Naive thymus-derived CD8-positive, alpha-beta T cell (primary cell): ENCODE data around the gene KREMEN1. TPM values are rescaled to one million over a fixed set of nuclear protein-coding genes. Genes with fewer than 3 reads are reported as not detected.

ENCODE experiments used
- ATAC-seq, 2 donors: fragments of 150-1000 bp; cut with Tn5 transposase in 1 of 2; sonication (Bioruptor Pico), chemical (Tn5 transposase) in 1 of 2; 1 replicate in 1 of 2; 2 replicates in 1 of 2; pipeline ENCODE4 v1.10.0; 2021; ENCODE audit warnings: mild to moderate bottlenecking in 2 of 2, moderate library complexity in 2 of 2
- POLR2A ChIA-PET: fragments of 350-600 bp; sonication (Branson Sonifier 250); formaldehyde crosslinking; loops from one replicate; lab custom pipeline; 2021; ENCODE audit warnings: antibody characterized with exemption; lab: Charles Lee
- DNase-seq, 10 donors: peaks; one replicate each; pipeline versions ENCODE4 v3.0.0 to v3.0.0-alpha.2; 2020 to 2022
- H3K27ac Mint-ChIP-seq, 10 donors: one replicate each; pipeline ENCODE4 v1.8.0; 2020 to 2022; ENCODE audit warnings: mild to moderate bottlenecking in 10 of 10, mixed read lengths in 10 of 10, moderate library complexity in 4 of 10, inconsistent platforms in 1 of 10
- H3K27me3 Mint-ChIP-seq, 5 donors: one replicate each; pipeline ENCODE4 v1.8.0; 2021 to 2022; ENCODE audit warnings: mixed read lengths in 5 of 5
- H3K36me3 Mint-ChIP-seq, 3 donors: one replicate each; pipeline ENCODE4 v1.8.0; 2020 to 2022; ENCODE audit warnings: mixed read lengths in 3 of 3, mild to moderate bottlenecking in 2 of 3, inconsistent platforms in 1 of 3
- H3K4me1 Mint-ChIP-seq, 4 donors: one replicate each; pipeline ENCODE4 v1.8.0; 2021 to 2022; ENCODE audit warnings: mixed read lengths in 4 of 4
- H3K4me3 Mint-ChIP-seq, 10 donors: one replicate each; pipeline ENCODE4 v1.8.0; 2020 to 2022; ENCODE audit warnings: mild to moderate bottlenecking in 10 of 10, mixed read lengths in 10 of 10, moderate library complexity in 6 of 10, inconsistent platforms in 1 of 10
- H3K9me3 Mint-ChIP-seq, 9 donors: one replicate each; pipeline ENCODE4 v1.8.0; 2020 to 2022; ENCODE audit warnings: mixed read lengths in 9 of 9, mild to moderate bottlenecking in 3 of 9, inconsistent platforms in 1 of 9, moderate library complexity in 1 of 9
- polyA plus RNA-seq, 3 donors: library from polyadenylated mRNA; unstranded; fragments of 300-500 nt; fragmentation: Illumina TruSeq; gene quantifications; one replicate each; pipeline ENCODE4 v1.2.3, GENCODE V29; 2021
- total RNA-seq, 8 experiments: library from RNA in 2 of 8; stranded (reverse) in 2 of 8; gene quantifications; one replicate each; pipeline ENCODE4 v1.2.3 and lab custom pipeline; 2021 to 2026

KREMEN1 gene
- total and polyA plus RNA-seq, 5 experiments from 2014 or later = not detected

DNA sequence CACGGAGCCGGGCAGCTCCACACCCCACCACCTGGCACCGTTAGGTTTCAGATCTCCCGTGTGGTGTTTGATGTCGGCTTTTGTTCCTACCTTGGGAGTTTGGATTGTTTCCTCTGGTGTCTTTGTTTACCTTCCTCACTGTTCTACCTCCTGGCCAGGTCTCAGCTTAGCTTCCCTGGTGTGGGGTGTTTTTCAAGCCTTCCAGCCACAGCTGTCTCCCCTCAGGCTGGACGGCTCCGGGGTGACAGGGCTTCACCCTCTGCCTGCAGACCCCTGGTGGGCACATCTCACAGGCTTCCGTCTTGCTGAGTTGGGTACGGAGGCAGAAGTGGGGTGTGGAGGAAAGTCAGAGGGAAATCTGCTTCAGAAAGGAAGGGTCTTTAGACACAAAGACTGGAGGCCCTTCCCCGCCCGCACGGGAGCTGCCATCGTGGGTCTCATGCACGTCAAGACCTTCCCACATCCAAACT, 73.3 kb downstream of the KREMEN1 start:
- no peak for ATAC-seq
- no peak for DNase-seq
- peaks cover 0 to 1% (median 0%) of the 10 kb centered on the region in 3 donors for H3K36me3 Mint-ChIP-seq
- POLR2A ChIA-PET = no interaction called here
- peaks cover 0 to 1% (median 0%) of the 10 kb centered on the region in 5 donors for H3K27me3 Mint-ChIP-seq
- no peak overlapping the region for H3K4me3 Mint-ChIP-seq
- H3K27ac Mint-ChIP-seq = no peak overlapping the region
- no peaks in the 10 kb centered on the region for H3K9me3 Mint-ChIP-seq
- no peaks in the 10 kb centered on the region for H3K4me1 Mint-ChIP-seq

DNA sequence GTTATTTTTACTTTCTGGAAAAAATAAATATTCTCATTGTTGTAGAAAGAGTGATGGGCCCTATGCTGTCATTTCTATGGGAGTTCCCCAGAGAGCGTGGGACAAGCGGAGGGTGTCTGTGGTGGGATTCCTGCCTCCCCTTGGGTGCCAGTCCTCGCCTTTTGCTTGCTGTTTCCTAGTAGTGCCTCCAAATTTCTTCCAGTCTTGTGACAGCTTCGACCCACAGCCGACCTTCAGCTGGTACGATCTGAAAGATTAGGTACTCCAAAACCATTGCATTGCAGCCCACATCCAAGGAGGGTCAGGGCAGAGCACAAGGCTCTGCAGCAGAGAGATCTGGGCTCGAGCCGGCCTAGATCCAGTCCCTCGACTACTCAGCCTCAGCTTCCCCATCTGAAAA, 73.9 kb downstream of the KREMEN1 start:
- no peak for ATAC-seq
- H3K4me1 Mint-ChIP-seq = no peaks in the 10 kb centered on the region
- no peaks in the 10 kb centered on the region for H3K27me3 Mint-ChIP-seq
- H3K36me3 Mint-ChIP-seq = peaks cover 0 to 1% (median 0%) of the 10 kb centered on the region in 3 donors
- DNase-seq = no peak
- POLR2A ChIA-PET = no interaction called here
- H3K27ac Mint-ChIP-seq = no peak overlapping the region
- no peak overlapping the region for H3K4me3 Mint-ChIP-seq
- H3K9me3 Mint-ChIP-seq = no peaks in the 10 kb centered on the region

DNA sequence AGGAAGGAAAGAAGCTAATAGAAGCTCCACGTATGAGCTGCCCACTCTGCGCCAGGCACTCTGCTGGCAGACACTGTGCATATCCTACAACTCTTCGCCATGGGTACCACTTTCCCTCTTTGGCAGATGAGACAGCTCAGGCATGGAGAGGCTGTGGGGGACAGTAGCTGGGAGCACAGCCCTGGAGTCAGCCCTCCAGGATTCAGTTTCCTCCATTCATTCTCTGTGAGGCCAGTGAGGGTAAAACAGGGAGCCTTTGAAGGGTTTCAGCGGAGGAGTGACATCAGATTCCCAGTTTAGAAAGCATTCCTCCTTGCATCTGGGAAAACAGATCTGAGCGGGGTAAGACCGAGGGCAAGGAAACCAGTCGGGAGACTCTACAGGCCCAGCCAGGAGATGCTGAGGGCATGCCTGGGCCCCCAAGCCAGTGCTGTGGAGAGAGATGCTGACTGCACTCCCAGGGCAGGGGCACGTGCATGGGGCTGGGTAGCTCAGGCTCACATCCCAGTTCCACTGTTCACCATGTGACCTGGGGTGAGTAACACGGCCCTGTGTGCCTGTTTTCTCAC, 74.6 kb downstream of the KREMEN1 start:
- no peak overlapping the region for H3K4me3 Mint-ChIP-seq
- H3K4me1 Mint-ChIP-seq = no peaks in the 10 kb centered on the region
- H3K36me3 Mint-ChIP-seq = peaks cover 0 to 1% (median 0%) of the 10 kb centered on the region in 3 donors
- DNase-seq (no peak), ATAC-seq (no peak)
- H3K27me3 Mint-ChIP-seq = peaks cover 0 to 6% (median 2%) of the 10 kb centered on the region in 5 donors
- POLR2A ChIA-PET = no interaction called here
- no peak overlapping the region for H3K27ac Mint-ChIP-seq
- no peaks in the 10 kb centered on the region for H3K9me3 Mint-ChIP-seq

DNA sequence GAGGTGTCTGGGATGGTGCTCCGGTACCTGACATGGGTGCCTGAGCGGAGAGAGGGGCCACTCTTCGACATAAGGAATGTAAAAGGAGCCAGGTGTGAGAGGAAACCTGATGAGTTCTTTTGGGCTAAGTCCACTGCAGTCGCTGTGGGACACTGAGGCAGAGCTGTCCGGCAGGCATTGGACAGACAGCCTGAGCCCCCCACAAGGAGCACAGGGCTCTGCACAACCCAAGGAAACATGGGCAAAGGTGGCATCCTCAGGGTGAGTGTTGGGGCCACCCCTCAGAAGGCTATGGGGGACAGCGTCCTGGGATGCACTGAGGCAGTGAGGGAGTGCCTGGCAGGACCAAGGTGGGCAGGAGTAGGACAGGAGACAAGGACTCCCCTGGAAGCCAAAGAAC, 75.2 kb downstream of the KREMEN1 start:
- H3K36me3 Mint-ChIP-seq = peaks cover 0 to 1% (median 0%) of the 10 kb centered on the region in 3 donors
- no peak overlapping the region for H3K27ac Mint-ChIP-seq
- H3K9me3 Mint-ChIP-seq = no peaks in the 10 kb centered on the region
- peaks cover 3 to 12% (median 3%) of the 10 kb centered on the region in 5 donors for H3K27me3 Mint-ChIP-seq
- H3K4me1 Mint-ChIP-seq = peaks cover 0 to 3% (median 0%) of the 10 kb centered on the region in 4 donors
- no peak overlapping the region for H3K4me3 Mint-ChIP-seq
- ATAC-seq (no peak), DNase-seq (no peak)
- POLR2A ChIA-PET = no interaction called here

DNA sequence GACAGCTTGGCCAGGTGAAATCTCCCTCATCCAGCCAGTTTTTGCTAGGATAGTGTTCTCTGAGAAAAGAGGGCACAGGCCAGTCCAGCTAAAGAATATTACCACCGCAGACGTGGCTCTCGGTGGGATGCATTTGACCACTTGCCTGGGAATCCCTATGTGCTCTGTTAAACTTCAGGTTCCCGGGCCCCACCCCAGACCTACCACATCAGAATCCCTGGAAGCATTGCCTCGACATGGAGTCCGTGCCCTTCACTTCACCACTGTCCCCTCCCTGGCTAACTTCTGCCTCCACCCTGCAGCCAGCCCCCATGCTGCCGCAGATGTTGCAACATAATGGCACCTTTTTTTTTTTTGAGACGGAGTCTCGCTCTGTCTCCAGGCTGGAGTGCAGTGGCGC, 76.0 kb downstream of the KREMEN1 start:
- Mint-ChIP-seq H3K4me3 (no peak overlapping the region), H3K4me1 (peaks cover 0 to 6% (median under 1%) of the 10 kb centered on the region in 4 donors), H3K27me3 (peaks cover 5 to 17% (median 9%) of the 10 kb centered on the region in 5 donors), H3K9me3 (no peaks in the 10 kb centered on the region), H3K27ac (no peak overlapping the region), H3K36me3 (peaks cover 0 to 1% (median 0%) of the 10 kb centered on the region in 3 donors)
- ATAC-seq (no peak), DNase-seq (no peak)
- POLR2A ChIA-PET = no interaction called here

DNA sequence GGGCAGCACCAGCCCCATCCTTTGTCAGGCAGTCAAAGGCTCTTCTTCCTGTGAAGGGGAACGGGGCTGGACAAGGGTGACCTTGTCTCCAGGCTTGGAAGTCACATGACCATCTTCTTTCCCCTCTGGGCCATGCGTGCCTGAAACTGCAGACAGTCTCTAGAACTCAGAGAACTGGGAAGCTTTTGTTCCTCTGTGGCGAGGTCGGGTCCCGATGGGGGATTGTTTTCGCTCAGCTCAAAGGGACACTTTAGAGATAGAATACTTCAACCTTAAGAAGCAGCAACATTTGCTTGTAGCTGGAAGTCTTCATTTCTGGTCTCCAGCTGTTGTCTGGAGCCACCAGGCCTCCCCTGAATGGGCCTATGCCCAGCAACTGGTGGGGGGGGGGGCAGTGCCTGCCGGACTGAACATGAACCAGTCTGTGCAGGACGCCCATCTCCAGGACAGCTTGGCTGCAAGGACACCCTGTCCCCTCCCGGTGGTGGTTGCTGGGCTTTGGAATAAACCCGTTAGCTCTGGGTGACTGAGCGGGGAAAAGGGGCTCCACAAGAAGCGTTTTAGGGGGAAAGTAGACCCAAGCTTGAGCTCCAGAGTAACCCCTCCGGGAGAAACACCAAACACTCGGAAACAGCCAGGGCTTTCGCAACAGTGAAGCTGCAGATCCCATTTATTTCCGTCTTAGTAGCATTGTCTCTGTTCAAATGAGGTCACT, 77.2 kb downstream of the KREMEN1 start:
- DNase-seq (no peak), ATAC-seq (no peak)
- Mint-ChIP-seq H3K9me3 (no peaks in the 10 kb centered on the region), H3K27ac (no peak overlapping the region), H3K4me1 (peaks cover 5 to 14% (median 10%) of the 10 kb centered on the region in 4 donors), H3K36me3 (peaks cover 0 to 1% (median 0%) of the 10 kb centered on the region in 3 donors), H3K27me3 (peaks cover 7 to 27% (median 13%) of the 10 kb centered on the region in 5 donors), H3K4me3 (no peak overlapping the region)
- POLR2A ChIA-PET = no interaction called here

DNA sequence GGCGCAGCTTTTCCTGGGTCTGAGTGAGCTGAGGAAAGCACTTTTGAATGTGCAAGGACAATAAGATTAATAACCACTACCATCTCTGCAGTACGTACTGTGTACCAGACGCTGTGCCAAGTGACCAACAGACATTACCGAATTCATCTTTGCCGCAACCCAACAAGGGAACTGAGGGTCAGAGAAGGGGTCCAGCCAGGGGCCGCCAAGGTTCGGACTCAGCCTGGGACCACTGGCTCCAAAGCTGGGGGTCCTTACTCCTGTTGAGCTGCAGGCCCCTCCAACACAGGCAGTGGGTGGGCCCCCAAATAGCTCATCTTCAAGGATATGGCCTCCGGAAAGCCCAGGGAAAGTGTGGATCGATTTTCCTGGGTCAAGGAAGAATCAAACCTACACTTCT, 77.9 kb downstream of the KREMEN1 start:
- Mint-ChIP-seq H3K9me3 (no peaks in the 10 kb centered on the region), H3K36me3 (peaks cover 0 to 1% (median 0%) of the 10 kb centered on the region in 3 donors), H3K27ac (no peak overlapping the region), H3K4me1 (peaks cover 5 to 14% (median 10%) of the 10 kb centered on the region in 4 donors), H3K4me3 (no peak overlapping the region), H3K27me3 (peaks cover 8 to 34% (median 18%) of the 10 kb centered on the region in 5 donors)
- no peak for DNase-seq
- POLR2A ChIA-PET = no interaction called here
- ATAC-seq = no peak

DNA sequence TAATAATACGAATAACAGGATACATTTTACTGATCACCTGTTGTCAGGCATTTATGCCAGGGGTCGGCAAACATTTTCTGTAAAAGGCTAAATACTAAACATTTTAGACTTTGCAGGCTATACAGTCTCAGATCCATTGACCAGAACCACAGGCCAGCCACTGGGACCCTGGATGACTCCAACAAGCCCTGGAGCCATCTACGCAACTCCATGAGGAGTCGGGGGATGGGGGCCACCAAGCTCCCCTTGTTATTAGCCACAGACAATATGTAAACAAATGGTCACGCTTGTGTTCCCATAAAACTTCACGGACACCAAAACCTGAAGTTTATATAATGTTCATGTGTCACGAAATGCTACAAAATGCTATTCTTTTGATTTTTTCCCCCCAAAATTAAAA, 78.5 kb downstream of the KREMEN1 start:
- DNase-seq = no peak
- H3K27ac Mint-ChIP-seq = no peak overlapping the region
- no peak overlapping the region for H3K4me3 Mint-ChIP-seq
- no peaks in the 10 kb centered on the region for H3K9me3 Mint-ChIP-seq
- peaks cover 11 to 40% (median 24%) of the 10 kb centered on the region in 5 donors for H3K27me3 Mint-ChIP-seq
- ATAC-seq = no peak
- POLR2A ChIA-PET = no interaction called here
- peaks cover 0 to 1% (median 0%) of the 10 kb centered on the region in 3 donors for H3K36me3 Mint-ChIP-seq
- peaks cover 5 to 14% (median 10%) of the 10 kb centered on the region in 4 donors for H3K4me1 Mint-ChIP-seq

DNA sequence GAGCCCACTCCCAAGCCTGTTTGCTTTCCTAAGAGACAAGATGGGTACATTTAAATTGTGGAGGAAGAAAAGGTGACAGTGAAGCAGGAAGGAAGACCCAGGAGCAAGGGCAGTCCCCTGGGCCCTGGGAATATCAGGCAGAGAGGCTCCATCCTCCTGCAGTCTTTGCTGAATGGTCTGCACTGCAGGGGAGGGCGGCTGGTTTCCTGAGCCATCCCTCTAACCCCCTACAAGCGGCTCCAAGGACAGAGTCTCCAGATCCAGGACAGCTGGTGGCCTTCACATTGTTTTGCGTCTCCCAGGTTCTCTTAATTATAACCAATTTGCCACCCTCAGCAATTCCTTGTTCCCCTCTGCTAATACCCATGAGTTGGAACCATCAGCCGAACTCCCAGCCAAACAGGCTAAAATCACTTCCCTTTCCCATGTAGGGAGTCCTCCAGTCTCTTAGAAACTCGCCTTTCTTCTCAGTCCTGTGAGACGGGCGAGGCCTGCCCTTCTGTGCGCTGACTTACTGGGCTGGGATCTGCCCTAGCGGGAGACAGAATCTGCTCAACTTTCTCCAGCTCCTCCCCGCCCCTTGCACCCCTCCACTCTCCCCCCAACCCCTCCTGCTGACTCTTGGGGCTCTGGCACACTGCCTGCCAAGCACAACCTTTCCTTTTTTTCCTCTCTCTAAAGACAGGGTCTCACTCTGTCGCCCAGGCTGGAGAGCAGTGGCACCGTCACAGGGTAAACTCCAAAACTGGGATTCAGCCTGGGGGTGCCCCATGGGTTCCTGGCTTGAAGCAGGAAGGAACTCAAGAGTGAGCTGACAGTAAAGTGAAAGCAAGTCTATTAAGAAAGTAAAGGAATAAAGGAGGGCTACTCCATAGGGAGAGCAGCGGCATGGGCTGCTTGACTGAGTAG, 79.5 kb downstream of the KREMEN1 start:
- peaks cover 0 to 1% (median 0%) of the 10 kb centered on the region in 3 donors for H3K36me3 Mint-ChIP-seq
- H3K27me3 Mint-ChIP-seq = peaks cover 11 to 48% (median 31%) of the 10 kb centered on the region in 5 donors
- POLR2A ChIA-PET = no interaction called here
- no peak overlapping the region for H3K27ac Mint-ChIP-seq
- ATAC-seq (no peak), DNase-seq (no peak)
- H3K4me3 Mint-ChIP-seq = peak overlapping the region in 2 of 10 donors; percentile 28 to 53
- peaks cover 5 to 14% (median 10%) of the 10 kb centered on the region in 4 donors for H3K4me1 Mint-ChIP-seq
- H3K9me3 Mint-ChIP-seq = no peaks in the 10 kb centered on the region

DNA sequence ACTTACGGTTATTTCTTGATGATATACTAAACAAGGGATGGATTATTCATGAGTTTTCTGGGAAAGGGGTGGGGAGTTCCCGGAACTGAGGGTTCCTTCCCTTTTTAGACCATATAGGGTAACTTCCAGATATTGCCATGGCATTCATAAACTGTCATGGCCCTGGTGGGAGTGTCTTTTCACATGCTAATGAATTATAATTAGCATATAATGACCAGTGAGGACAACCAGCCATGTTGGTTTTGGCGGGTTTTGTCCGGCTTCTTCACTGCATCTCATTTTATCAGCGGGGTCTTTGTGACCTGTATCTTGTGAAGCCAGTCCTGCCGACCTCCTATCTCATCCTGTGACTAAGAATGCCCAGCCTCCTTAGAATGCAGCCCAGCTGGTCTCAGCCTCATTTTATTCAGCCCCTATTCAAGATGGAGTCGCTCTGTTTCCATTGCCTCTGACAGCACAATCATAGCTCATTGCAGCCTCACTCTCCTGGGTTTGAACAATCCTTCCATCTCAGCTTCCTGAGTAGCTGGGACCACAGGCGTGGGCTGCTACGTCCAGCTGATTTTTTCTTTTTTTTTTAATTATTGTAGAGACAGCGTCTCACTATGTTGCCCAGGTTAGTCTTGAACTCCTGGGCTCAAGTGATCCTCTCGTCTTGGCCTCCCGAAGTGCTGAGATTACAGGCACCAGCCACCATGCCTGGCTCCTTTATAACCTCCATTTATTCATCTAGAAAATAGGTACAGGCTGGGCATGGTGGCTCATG, 80.3 kb downstream of the KREMEN1 start:
- ATAC-seq (no peak), DNase-seq (no peak)
- H3K4me1 Mint-ChIP-seq = peaks cover 5 to 14% (median 10%) of the 10 kb centered on the region in 4 donors
- H3K27ac Mint-ChIP-seq = no peak overlapping the region
- POLR2A ChIA-PET = no interaction called here
- no peaks in the 10 kb centered on the region for H3K9me3 Mint-ChIP-seq
- H3K4me3 Mint-ChIP-seq = peak overlapping the region in 1 of 10 donors; percentile 53
- peaks cover 11 to 48% (median 35%) of the 10 kb centered on the region in 5 donors for H3K27me3 Mint-ChIP-seq
- H3K36me3 Mint-ChIP-seq = no peaks in the 10 kb centered on the region

DNA sequence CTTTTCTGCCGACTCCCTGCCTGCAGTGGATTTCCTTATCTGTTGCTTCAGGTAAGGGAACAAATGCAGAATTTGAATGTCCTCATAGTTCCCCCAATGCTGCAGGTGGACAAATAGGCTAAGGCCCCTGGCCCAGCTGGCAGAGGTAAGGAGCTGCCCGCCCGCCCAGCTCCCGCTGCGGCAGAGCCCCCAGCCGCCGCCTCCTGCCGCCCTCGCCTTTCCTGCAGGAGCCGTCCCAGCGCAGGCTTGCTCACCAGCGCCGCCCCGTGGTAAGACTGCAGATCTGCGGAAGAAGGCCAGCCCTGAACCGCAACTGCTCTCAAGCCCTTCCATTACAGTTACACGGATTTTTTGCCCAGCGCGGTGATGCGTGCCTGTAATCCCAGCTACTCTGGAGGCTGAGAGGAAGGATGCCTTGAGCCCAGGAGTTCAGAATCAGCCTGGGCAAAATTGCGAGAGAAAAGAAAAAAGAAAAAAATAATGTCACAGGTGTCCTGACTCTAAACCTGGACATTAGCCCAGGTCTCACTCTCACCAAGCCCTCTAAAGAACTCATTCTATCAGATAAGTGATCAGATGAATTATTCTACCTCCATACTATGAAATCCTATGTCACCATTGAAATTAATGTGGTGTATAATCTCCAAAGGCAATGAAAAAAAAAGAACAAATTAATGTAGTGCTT, 81.7 kb downstream of the KREMEN1 start:
- DNase-seq (peak; percentile 42 to 69 (median 58)), ATAC-seq (peak; percentile 65 to 85)
- POLR2A ChIA-PET = interaction anchor here (0.6 kb wide), 1 partner anchor 214 kb away, joined by 3 read pairs; no protein-coding TSS in a partner anchor
- H3K9me3 Mint-ChIP-seq = no peaks in the 10 kb centered on the region
- no peaks in the 10 kb centered on the region for H3K36me3 Mint-ChIP-seq
- H3K27me3 Mint-ChIP-seq = peaks cover 11 to 49% (median 37%) of the 10 kb centered on the region in 5 donors
- peaks cover 5 to 14% (median 10%) of the 10 kb centered on the region in 4 donors for H3K4me1 Mint-ChIP-seq
- no peak overlapping the region for H3K27ac Mint-ChIP-seq
- peak overlapping the region in 7 of 10 donors; percentile 0 to 53 (median 23) for H3K4me3 Mint-ChIP-seq
